GM21526 (cell line): ENCODE measurements around the gene TMEM161A.

Experiments used
- ATAC-seq: cut with Tn5 transposase; IDR thresholded peaks from one replicate; pipeline ENCODE4 v1.9.1; 2021; ENCODE audit warnings: moderate library complexity; ENCODE audit not compliant: unreplicated experiment, low FRiP score

TMEM161A gene

GRCh38 chr19:19098703-19099632 is 39.3 kb downstream of the TMEM161A start:
- ATAC-seq, result no peak

DNA sequence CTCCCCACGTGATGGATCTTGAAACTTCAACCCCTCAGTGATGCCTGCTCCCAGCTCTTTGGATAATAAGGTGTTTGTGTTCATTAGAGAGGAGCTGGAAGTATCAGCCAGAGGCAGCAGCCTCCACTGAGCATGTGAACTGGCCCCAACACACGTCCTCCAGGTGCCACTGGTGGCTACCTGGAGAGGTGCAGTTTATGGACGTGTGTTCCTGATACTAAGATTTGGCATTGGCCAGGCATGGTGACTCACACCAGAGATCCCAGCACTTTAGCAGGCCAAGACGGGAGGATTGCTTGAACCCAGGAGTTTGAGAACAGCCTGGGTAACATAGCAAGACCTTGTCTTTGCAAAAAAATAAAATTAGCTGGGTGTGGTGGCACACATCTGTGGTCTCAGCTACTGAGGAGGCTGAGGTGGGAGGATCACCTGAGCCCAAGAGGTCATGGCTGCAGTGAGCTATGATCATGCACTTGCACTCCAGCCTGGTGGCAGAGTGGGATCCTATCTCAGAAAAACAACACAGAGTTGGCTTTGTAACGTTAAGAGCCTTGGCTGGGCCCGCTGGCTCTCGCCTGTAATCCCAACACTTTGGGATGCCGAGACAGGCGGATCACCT is 40.1 kb downstream of the TMEM161A start:
- ATAC-seq, result no peak

GRCh38 chr19:19096641-19097627 is 41.3 kb downstream of the TMEM161A start:
- no peak for ATAC-seq

GRCh38 chr19:19095691-19096090 is 42.6 kb downstream of the TMEM161A start:
- ATAC-seq, result no peak

DNA sequence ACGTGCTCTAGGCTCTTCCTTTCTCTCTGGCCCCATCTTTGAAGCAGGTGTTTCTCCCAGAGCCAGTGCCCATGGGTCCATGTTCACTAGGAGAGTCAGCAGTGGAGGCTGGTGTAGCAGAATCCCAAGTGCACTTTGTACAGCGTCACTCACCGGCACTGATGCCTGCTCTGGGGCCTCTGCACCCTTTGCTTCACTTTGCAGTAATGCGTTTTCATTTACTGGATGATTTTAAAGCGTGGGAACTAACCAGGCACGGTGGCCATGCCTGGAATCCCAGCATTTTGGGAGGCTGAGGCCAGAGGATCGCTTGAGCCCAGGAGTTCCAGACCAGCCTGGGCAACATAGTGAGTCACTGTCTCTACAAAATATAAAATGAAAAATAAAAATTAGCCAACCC is 43.8 kb downstream of the TMEM161A start:
- no peak for ATAC-seq

DNA sequence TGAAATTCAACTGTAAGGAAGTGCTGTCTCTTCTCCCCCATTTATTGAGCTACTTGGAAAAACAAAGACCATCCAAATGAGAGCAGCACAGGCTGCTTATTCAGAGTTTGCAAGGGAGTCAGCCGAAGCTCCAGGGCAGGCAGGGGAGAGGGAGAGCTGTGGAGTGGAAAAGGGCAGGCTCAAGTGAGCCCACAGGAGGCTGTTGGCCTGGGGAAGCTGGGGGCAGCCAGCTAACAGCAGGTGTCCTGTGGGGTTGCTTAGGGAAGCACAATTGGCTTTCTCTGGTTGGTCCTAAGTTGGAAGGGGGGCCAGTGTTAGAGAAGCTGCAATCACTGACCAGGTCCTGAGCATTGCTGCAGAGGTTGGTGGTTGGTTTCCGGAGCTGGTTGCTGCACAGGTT is 50.6 kb downstream of the TMEM161A start:
- no peak for ATAC-seq

DNA sequence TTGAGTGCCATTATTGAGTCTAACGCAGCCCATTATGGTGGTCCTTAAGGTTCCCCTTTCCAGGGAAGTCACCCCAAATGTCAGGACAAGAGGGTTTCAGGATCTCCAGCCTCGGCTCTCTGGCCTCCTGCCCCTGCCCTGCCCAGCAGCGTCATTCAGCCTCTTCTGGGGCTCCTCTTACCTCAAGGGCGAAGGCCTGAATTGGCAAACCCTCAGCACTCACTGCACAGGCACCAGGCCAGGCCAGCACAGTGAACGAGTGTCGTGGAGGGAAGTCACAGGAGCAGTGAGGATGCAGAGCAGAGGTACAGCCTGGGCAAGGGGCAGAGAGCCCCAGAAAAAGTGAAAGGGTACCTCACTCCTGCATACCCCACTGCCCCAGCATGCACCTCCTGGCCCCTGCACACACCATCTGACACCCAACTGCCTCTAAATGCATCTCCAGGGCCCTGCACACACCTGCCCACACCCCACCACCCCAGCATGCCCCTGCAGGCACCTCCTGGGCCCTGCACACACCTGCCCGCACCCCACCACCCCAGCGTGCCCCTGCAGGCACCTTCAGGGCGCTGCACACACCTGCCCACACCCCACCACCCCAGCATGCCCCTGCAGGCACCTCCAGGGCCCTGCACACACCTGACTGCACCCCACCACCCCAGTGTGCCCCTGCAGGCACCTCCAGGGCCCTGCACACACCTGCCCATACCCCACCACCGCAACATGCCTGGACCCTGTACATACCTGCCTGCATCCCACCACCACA is 54.7 kb downstream of the TMEM161A start:
- ATAC-seq, result no peak

- ATAC-seq, result no peak
Observed at GRCh38 chr19:19081642-19082151, 56.6 kb downstream of the TMEM161A start.

GRCh38 chr19:19079571-19079970 is 58.7 kb downstream of the TMEM161A start:
- no peak for ATAC-seq

DNA sequence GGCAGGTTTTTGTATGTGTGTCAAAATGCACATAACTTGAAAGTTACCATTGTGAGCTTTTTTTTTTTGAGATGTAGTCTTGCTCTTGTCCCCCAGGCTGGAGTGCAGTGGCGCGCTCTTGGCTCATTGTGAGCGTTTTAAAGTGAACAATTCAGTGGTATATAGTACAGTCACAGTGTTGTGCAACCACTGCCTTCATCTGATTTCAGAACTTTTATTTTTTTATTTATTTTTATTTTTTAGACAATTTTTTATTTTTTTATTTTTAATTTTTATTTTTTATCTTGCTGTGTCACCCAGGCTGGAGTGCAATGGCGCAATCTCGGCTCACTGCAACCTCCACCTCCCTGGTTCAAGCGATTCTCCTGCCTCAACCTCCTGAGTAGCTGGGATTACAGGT is 59.5 kb downstream of the TMEM161A start:
- ATAC-seq, result no peak

DNA sequence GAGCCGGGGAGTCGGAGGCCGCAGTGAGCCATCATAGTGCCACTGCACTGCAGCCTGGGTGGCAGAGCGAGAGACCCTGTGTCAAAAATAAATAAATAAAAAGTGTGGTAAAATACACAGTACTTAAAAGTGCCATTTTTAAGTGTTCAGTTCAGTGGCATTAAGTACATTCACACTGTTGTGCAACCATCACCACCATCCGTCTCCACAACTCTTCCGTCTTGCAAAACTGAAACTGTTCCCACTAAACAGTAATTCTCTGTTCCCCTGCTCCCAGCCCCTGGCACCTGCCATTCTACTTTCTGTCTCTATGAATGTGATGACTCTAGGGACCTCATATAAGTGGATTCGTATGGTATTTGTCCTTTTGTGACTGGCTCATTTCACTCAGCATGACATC is 61.2 kb downstream of the TMEM161A start:
- ATAC-seq, result no peak

- ATAC-seq, result no peak
Observed at GRCh38 chr19:19076476-19076875, 61.8 kb downstream of the TMEM161A start.

DNA sequence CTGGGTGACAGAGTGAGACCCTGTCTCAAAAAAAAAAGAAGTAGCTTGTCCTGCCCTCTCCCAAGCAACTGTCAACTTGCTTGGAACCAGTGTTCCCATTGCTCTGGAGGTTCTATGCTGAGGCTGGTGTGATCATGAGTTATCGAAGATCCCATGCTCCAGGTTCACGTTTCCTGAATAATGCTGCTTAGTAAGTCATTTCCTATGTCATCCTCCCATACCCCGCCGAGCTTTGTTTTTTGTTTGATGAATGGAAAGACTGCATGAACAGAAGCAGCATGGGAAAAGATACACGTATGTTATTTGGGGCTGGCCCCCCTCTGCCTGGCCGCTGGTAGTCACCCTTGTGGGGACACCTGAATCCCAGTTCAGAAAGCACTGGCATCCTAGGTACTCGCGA is 63.2 kb downstream of the TMEM161A start:
- no peak for ATAC-seq

- ATAC-seq, result no peak
Observed at GRCh38 chr19:19074196-19074882, 63.9 kb downstream of the TMEM161A start.

DNA sequence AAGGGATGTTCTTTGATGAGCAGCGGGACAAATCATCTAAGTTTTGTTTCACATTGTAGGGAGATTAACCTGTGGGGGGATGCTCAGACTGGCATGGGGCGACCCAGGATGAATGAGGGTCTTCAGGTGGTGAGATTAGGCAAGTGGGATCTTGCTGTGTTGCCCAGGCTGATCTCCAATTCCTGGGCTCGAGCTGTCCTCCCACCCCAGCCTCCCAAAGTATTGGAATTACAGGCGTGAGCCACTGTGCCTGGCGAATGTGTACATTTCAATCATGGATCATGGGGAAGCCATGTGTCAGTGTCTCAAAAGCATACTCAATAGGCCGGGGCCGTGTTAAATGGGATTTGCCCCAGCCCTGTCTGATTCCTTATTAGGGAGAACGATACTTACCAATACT is 66.4 kb downstream of the TMEM161A start:
- ATAC-seq, result no peak
